EH (cell line): Measurements from ENCODE around the gene PRR33.

Source experiments
- DNase-seq: peaks from one replicate; pipeline ENCODE4 v3.0.0-alpha.2; 2015; ENCODE audit warnings: low read depth

PRR33 gene

GRCh38 chr11:1927848-1928469, 36.3 kb upstream of the PRR33 start:
- no peak for DNase-seq

GRCh38 chr11:1927026-1927847, 35.5 kb upstream of the PRR33 start:
- no peak for DNase-seq

DNA sequence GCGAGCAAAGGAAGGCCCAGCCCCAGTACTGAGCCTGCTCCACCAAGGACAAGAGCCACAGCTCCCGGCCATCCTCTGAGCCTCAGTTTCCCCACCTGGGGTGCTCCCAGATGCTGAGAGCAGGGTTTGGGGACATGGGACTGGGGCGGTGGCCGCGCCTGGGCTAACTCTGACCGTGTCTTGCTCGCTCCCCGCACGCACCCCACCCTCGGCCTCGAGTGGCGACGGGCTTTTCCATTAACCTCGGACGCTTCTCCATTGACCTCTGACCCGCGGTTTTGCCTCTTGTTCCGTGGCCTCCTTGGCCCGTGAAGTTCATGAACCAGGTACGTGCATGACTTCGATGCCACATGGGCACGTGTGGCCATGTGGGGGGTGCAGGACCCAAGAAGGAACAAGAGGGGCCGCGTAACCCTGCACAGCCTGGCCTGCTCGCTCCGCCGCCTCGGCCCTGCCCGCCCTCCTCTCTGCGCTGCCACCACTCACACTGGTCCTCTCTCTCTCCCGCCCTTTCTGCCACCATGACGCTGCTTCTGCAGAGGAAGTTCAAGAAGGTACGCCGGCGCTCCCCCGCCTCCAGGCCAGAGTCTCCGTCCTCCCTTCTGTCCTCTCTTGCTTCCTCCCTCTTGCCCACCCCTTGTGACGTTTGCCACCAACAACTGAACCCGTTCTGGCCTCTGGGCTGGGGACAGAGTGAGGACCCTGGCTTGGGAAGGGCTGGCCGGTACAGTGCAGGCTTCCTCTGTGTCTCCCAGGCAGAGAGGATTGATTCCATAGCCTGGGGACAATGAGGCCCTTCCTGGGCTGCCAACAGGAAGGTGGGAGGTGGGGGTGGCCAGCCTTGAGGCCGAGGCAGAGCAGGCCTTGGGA, 34.7 kb upstream of the PRR33 start:
- DNase-seq: no peak

DNA sequence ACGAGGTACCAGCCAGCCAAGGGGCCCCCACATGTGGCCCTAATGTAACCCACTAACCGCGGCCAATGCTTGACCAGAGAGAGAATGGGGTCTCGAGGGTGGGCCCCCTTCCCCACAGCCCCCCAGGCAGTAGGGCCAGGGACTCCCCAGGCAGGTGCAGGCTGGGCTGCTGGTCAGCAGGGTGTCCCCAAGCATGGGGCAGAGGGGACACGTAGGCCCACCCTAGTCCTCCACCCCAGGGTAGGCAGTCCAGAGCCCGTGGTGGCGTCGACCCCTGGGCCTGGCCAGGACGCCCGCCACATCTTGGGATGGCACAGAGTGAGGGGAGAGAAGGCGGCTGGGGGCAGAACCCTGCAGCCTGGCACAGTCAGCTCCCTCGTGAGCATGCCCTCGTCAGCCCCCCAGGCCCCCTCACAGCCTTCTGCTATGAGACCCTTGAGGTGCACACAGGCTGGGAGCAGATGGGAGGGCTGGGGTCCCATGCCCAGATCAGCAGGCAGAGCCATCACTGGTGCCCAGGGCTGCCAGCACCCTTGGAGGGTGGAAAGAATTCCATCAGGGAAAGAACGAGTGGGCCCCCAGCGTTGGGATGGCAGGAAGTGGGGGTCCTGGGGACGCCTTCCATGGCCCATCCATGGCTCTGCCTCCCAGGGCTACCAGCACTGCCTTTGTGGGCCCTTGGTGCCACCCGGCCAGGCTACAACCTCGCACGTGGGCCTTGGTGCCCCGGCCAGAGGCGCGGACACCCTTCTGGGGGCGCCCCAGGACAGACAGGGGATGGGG, 33.9 kb upstream of the PRR33 start:
- DNase-seq: no peak

- no peak for DNase-seq
Measured at GRCh38 chr11:1924646-1925372, 33.1 kb upstream of the PRR33 start.

DNA sequence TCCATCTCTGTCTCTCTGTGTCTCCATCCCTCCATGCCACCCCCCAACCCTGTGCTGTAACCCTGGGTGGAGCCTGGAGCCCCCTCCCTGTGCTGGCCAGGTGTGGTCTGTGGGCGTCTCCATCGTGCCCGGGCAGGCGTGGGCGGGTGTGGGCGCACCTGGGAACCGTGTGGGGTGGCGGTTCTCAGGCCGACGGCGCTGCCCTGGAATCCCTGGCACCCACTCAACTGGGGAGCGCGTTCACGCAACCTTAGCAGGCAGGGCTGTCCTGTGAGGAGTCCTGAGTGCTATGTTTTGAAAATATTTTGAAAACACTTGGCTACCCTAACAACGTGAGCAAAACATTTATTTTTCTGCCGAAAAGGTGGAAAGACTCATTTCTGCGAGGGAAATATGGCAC, 32.5 kb upstream of the PRR33 start:
- no peak for DNase-seq

- no peak for DNase-seq
Measured at GRCh38 chr11:1923201-1923956, 31.7 kb upstream of the PRR33 start.

GRCh38 chr11:1922481-1923081, 30.9 kb upstream of the PRR33 start:
- no peak for DNase-seq

DNA sequence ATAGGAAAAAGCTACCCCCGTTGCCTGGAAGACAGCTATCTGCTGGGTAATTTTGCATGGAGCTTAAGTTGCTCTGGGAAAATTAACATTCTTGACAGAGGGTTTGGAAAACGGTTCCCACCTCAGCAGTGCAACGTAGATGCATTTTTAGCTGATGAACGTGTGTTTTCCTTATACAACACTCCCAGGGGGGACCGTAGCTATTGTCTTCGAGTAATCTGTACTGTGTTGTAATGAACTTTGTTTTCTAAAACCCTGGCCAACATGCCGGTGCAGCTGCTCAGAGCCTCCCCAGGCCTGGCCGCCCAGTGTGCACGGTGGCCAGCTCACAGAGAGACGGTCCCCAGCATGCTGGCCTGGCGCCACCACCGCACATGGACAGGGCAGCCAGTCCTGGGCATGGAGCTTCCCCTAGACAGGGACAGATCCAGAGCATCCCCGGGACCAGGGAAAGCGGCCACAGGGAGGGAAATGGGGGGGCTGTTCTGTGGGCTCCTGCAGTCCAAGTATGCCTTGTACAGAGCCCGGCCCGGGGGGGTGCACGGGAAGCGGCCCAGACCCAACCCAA, 30.0 kb upstream of the PRR33 start:
- peak; percentile 19 for DNase-seq

GRCh38 chr11:1920909-1921573, 29.3 kb upstream of the PRR33 start:
- no peak for DNase-seq

DNA sequence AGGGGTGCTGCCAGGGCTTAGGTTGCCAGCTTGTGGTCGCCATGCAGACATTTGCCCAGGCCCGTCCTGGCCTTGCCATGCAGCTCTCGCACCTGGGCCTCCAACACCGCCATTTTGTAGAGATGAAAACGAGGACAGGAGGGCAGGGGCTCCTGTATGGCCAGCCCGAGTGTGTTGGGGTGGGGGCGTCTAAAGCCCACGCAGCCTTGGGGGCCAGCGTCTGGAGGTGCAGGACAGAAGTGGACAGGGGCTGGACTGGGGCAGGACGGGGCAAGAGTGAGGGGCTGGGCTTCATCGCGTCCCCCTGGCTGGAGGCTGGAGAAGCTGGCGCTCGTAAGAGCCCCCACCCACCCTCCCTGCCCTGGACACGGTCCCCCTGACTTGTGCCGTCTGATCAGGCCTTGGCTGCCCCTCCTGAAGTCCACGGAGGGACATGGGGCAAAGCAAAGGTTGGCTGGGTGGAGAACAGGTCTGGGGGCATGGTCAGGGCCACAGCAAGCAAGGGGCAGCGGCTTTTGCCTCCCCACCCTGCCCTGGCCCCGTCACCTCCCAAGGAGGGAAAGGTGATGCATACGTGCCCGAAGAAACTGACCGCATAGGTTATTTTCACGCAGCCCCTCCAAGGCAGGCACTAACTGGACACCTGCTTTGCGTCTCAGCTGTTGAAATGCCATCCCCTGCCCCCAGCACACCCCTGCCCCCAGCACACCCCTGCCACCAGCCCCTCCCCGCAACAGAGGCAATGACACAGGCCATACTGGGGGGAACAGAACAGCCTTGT, 28.6 kb upstream of the PRR33 start:
- DNase-seq: no peak

- no peak for DNase-seq
Measured at GRCh38 chr11:1919391-1920127, 27.9 kb upstream of the PRR33 start, which contains the start of gene TNNT3. Gene TNNT3 (plus strand): TSS chr11:1919703. CDS start chr11:1922875, 3,172 bp downstream.

DNA sequence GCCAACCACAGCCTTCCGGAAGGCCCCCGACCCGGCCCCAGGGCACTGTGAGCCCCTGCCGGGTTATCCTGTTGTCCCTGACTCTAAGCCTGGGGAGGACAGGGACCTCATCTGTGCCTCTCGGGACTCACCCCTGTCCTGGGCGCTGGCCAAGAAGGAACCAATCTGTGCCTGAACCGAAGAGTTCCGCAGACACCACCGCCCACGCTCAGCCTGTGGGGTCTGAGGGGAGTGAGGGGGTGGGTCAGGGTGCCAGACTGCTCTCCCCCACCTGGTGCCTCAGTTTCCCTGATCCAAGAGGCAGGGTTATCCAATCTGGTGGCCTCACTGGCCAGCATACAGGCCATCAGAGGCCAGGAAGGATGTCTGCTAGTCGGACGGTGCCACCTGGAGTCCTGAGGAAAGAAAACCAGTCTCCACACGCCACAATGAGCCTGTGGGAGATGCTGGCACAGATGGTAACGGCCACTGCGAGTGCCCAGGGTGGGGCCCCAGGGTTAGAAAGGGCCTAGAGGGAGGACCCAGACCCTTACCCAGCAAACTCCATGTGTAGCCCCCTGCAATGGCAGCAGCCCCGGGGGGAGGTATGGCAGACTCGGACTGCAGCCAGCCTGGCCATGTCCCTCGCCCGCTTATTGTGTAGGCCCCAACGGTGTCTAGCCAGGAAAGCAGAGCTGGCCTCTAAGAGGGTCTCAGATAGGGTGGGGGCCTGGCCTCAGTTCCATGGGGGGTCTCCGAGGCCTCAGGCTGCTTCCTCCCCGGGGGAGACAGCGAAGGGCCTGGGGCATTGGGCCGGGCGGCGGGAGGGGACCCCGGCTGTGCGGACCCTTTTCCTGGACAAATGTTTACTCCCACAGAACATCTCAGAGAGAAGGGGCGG, 27.0 kb upstream of the PRR33 start:
- no peak for DNase-seq

GRCh38 chr11:1917523-1918435, 26.1 kb upstream of the PRR33 start:
- DNase-seq: no peak

GRCh38 chr11:1916986-1917522, 25.4 kb upstream of the PRR33 start:
- DNase-seq: no peak
